Neural progenitor cell (in vitro differentiated cells): ENCODE data around the gene C6orf136. TPM values are rescaled to one million over a fixed set of nuclear protein-coding genes. Genes with fewer than 3 reads are reported as not detected.

ENCODE experiments used
- DNase-seq: peaks from one replicate; pipeline ENCODE4 v3.0.0-alpha.2; 2016; ENCODE audit warnings: low spot score
- H2AFZ ChIP-seq: fragments of 200-600 bp; sonication (generic); replicated peaks from 2 replicates; pipeline ENCODE4 v1.6.1; 2016; ENCODE audit warnings: antibody characterized with exemption
- H3F3A ChIP-seq: fragments of 200-600 bp; sonication (generic); 2 replicates; pipeline ENCODE4 v1.6.1; 2016; ENCODE audit warnings: antibody characterized with exemption, low read depth
- H3K27ac ChIP-seq: fragments of 200-600 bp; sonication (generic); 2 replicates; pipeline ENCODE4 v1.5.1; 2016; ENCODE audit warnings: mild to moderate bottlenecking
- H3K27me3 ChIP-seq: fragments of 200-600 bp; sonication (generic); 2 replicates; pipeline ENCODE4 v1.6.1; 2016; ENCODE audit warnings: mild to moderate bottlenecking, moderate library complexity
- H3K36me3 ChIP-seq: fragments of 200-600 bp; sonication (generic); 2 replicates; pipeline ENCODE4 v1.5.1; 2016
- H3K4me1 ChIP-seq: fragments of 200-600 bp; sonication (generic); 2 replicates; pipeline ENCODE4 v1.6.1; 2016; ENCODE audit warnings: mixed run types
- H3K4me2 ChIP-seq: fragments of 200-600 bp; sonication (generic); 2 replicates; pipeline ENCODE4 v1.6.1; 2016
- H3K4me3 ChIP-seq: fragments of 200-600 bp; sonication (generic); 2 replicates; pipeline ENCODE4 v1.5.1; 2016
- H3K79me2 ChIP-seq: fragments of 200-600 bp; sonication (generic); 2 replicates; pipeline ENCODE4 v1.6.1; 2016; ENCODE audit warnings: low read depth
- H3K9ac ChIP-seq: fragments of 200-600 bp; sonication (generic); 2 replicates; pipeline ENCODE4 v1.6.1; 2016
- H3K9me3 ChIP-seq: fragments of 200-600 bp; sonication (generic); 2 replicates; pipeline ENCODE4 v1.5.1; 2016; ENCODE audit warnings: low read depth
- H4K20me1 ChIP-seq: fragments of 200-600 bp; sonication (generic); 2 replicates; pipeline ENCODE4 v1.6.1; 2016; ENCODE audit warnings: low read depth
- H3K27ac Mint-ChIP-seq: 3 replicates; pipeline ENCODE4 v1.8.0; 2021; ENCODE audit warnings: mixed read lengths
- H3K27me3 Mint-ChIP-seq: 2 replicates; pipeline ENCODE4 v1.8.0; 2022; ENCODE audit warnings: low read depth, mild to moderate bottlenecking, inconsistent platforms, moderate library complexity, mixed read lengths; ENCODE audit not compliant: insufficient read depth
- H3K36me3 Mint-ChIP-seq: 3 replicates; pipeline ENCODE4 v1.8.0; 2021; ENCODE audit warnings: mixed read lengths
- H3K4me1 Mint-ChIP-seq: 3 replicates; pipeline ENCODE4 v1.8.0; 2021; ENCODE audit warnings: mixed read lengths
- H3K4me3 Mint-ChIP-seq: 3 replicates; pipeline ENCODE4 v1.8.0; 2021; ENCODE audit warnings: mild to moderate bottlenecking, moderate library complexity, mixed read lengths
- H3K9me3 Mint-ChIP-seq: 3 replicates; pipeline ENCODE4 v1.8.0; 2020; ENCODE audit warnings: mixed read lengths
- EZH2 ChIP-seq: fragments of 200-600 bp; sonication (generic); IDR thresholded peaks from 2 replicates; pipeline ENCODE4 v1.6.1; 2017; ENCODE audit warnings: antibody characterized with exemption, mild to moderate bottlenecking, moderate library complexity
- EZH2phosphoT487 ChIP-seq: fragments of 200-600 bp; sonication (generic); IDR thresholded peaks from 2 replicates; pipeline ENCODE4 v1.6.1; 2017; ENCODE audit warnings: antibody characterized with exemption
- total RNA-seq: library from RNA; depleted of rRNA; stranded (reverse); fragments of >200 nt; gene quantifications from 2 replicates; pipeline ENCODE4 v1.2.3, GENCODE V29; 2015; ENCODE audit warnings: low replicate concordance
- TF ChIP-seq, protein P1 (sequence below): fragments of 200-600 bp; sonication (generic); IDR thresholded peaks from 2 replicates; pipeline ENCODE4 v1.5.1; 2017; ENCODE audit warnings: antibody characterized with exemption, mild to moderate bottlenecking

The C6orf136 gene
- total RNA-seq, 1 donor from 2014 or later = 3.7 TPM

DNA sequence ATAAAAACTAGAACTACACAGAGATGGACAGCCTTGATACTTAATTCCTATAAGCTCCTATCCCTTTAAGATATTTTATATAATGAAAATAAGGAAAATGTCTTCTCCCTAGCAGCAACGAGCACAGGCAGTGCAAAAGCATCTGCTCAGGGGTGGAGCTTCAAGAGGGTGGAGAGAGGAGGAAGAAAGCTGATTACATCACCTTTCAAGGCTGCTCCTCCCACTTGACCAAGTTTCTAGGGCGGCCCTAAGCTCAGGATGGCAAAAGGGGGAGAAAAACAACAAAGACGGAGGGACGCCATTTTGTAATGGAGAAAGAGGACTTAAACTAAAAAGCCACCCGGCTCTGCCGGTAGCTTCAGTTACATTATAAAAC lies 32.1 kb upstream of the C6orf136 start:
- Histone ChIP-seq H3K9ac (peak overlapping the region; percentile 99), H3K27me3 (no peaks in the 10 kb centered on the region), H3K9me3 (no peaks in the 10 kb centered on the region), H3F3A (peaks cover 50% of the 10 kb centered on the region), H3K4me3 (peak overlapping the region; percentile 77), H3K4me2 (peak overlapping the region; percentile 97), H3K36me3 (peaks cover 10% of the 10 kb centered on the region), H3K27ac (peak overlapping the region; percentile 100), H3K4me1 (peaks cover 23% of the 10 kb centered on the region), H3K79me2 (peaks cover 92% of the 10 kb centered on the region), H2AFZ (no peak overlapping the region), H4K20me1 (peaks cover 53% of the 10 kb centered on the region)
- Mint-ChIP-seq H3K4me3 (peak overlapping the region; percentile 96), H3K27ac (peak overlapping the region; percentile 98), H3K27me3 (peaks cover 27% of the 10 kb centered on the region), H3K36me3 (peaks cover 27% of the 10 kb centered on the region), H3K4me1 (peaks cover 58% of the 10 kb centered on the region), H3K9me3 (peaks cover 7% of the 10 kb centered on the region)
- DNase-seq = peak; percentile 96
- TF ChIP-seq EZH2 (no peak), EZH2phosphoT487 (no peak)
- TF ChIP-seq, protein P1, sequence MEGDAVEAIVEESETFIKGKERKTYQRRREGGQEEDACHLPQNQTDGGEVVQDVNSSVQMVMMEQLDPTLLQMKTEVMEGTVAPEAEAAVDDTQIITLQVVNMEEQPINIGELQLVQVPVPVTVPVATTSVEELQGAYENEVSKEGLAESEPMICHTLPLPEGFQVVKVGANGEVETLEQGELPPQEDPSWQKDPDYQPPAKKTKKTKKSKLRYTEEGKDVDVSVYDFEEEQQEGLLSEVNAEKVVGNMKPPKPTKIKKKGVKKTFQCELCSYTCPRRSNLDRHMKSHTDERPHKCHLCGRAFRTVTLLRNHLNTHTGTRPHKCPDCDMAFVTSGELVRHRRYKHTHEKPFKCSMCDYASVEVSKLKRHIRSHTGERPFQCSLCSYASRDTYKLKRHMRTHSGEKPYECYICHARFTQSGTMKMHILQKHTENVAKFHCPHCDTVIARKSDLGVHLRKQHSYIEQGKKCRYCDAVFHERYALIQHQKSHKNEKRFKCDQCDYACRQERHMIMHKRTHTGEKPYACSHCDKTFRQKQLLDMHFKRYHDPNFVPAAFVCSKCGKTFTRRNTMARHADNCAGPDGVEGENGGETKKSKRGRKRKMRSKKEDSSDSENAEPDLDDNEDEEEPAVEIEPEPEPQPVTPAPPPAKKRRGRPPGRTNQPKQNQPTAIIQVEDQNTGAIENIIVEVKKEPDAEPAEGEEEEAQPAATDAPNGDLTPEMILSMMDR = no peak

DNA sequence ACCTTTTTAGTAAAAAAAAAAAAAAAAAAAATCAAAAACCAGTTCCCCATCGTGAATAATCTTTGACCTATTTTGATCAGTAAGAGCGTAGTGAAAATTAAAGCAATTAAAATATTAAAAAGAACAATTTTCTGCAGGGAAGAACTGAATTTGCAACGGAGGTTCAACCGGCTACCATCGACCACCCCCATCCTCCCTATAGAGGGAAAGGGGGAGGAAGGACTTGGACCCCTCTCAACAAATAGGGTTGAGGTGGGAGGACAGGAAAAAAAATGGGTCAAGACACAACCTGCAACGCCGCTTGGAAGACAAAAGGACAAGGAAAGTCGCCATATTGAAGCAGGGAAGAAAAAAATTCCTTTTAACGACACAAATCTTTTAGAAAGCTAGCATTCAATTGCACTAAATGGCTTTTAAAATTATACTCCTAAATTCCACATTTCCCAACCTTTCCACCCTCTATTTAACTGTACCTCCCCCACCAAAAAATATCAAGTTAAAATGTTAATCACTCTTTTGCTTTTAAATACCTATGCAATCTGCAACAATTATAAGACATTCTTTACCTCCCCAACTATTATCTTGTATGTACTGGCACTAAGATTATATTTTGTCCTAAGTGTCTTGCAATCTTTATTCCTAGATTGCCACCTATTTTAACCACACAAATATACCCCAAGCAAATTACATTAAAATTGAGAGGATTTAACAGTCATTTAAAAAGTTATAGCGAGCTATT lies 31.5 kb upstream of the C6orf136 start:
- Histone ChIP-seq H3F3A (peaks cover 50% of the 10 kb centered on the region), H3K36me3 (peaks cover 10% of the 10 kb centered on the region), H3K9me3 (no peaks in the 10 kb centered on the region), H3K27ac (peak overlapping the region; percentile 100), H3K9ac (peak overlapping the region; percentile 99), H4K20me1 (peaks cover 47% of the 10 kb centered on the region), H3K27me3 (no peaks in the 10 kb centered on the region), H3K4me3 (peak overlapping the region; percentile 77), H3K4me1 (peaks cover 23% of the 10 kb centered on the region), H3K4me2 (peak overlapping the region; percentile 97), H3K79me2 (peaks cover 87% of the 10 kb centered on the region), H2AFZ (no peak overlapping the region)
- Mint-ChIP-seq H3K9me3 (peaks cover 7% of the 10 kb centered on the region), H3K36me3 (peaks cover 27% of the 10 kb centered on the region), H3K4me3 (peak overlapping the region; percentile 96), H3K4me1 (peaks cover 53% of the 10 kb centered on the region), H3K27me3 (peaks cover 27% of the 10 kb centered on the region), H3K27ac (peak overlapping the region; percentile 98)
- TF ChIP-seq, protein P1 = no peak
- TF ChIP-seq EZH2 = no peak
- no peak for TF ChIP-seq EZH2phosphoT487
- DNase-seq = peak; percentile 76

DNA sequence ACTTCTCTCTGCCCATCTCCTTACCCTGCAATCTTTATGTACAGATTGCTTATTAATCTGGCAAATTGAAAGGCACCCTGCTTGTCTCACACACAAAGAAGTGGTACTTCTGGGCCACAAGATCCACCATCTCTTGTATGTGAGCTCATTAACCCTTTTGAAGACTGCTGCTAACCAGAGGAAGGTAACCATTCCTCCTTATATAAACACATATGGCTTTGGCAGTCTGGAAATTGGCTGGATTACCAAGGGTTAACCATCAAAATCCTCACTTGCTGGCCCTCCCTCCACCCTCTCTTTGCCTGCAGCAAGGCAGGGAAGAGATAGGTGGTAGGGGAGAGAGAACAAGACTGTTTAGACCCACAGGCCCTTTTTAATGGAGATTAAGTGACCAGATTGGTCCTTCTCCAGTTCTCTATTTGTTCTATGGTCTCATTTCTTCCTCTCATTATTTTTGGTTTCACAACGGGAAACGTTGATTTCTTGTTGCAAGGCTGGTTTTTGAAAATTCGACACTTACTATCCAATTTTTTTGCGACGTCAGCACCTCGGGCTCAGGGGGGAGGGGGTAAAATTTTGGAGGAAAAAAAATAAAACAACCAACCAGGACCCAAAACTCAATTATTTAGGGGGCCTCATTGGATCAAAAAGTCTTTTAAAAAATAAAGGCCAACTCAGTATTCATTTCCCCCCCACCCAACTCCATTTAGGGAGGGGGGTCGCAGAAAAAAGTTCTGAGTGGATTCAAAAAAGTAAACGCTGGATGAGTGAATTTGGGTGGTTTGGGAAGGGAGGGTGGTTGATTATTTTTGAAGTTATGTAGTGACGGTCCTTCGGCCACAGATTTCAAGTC lies 30.7 kb upstream of the C6orf136 start:
- H3K27me3 Mint-ChIP-seq = peaks cover 25% of the 10 kb centered on the region
- no peak overlapping the region for H2AFZ ChIP-seq
- TF ChIP-seq, protein P1 = no peak
- TF ChIP-seq EZH2 = no peak
- no peak for TF ChIP-seq EZH2phosphoT487
- H3K36me3 ChIP-seq = peaks cover 10% of the 10 kb centered on the region
- H3K9me3 Mint-ChIP-seq = peaks cover 7% of the 10 kb centered on the region
- peaks cover 23% of the 10 kb centered on the region for H3K4me1 ChIP-seq
- H3K9me3 ChIP-seq = no peaks in the 10 kb centered on the region
- H3K27ac ChIP-seq = peak overlapping the region; percentile 100
- H3K36me3 Mint-ChIP-seq = peaks cover 29% of the 10 kb centered on the region
- H3K27me3 ChIP-seq = no peaks in the 10 kb centered on the region
- peak; percentile 51 for DNase-seq
- peaks cover 42% of the 10 kb centered on the region for H4K20me1 ChIP-seq
- H3K4me2 ChIP-seq = peak overlapping the region; percentile 97
- peak overlapping the region; percentile 96 for H3K4me3 Mint-ChIP-seq
- H3K79me2 ChIP-seq = peaks cover 79% of the 10 kb centered on the region
- H3K9ac ChIP-seq = peak overlapping the region; percentile 99
- H3K4me1 Mint-ChIP-seq = peaks cover 50% of the 10 kb centered on the region
- peak overlapping the region; percentile 77 for H3K4me3 ChIP-seq
- H3K27ac Mint-ChIP-seq = peak overlapping the region; percentile 98
- H3F3A ChIP-seq = peaks cover 50% of the 10 kb centered on the region
